ENCODE results near the gene SSTR1.

DNA sequence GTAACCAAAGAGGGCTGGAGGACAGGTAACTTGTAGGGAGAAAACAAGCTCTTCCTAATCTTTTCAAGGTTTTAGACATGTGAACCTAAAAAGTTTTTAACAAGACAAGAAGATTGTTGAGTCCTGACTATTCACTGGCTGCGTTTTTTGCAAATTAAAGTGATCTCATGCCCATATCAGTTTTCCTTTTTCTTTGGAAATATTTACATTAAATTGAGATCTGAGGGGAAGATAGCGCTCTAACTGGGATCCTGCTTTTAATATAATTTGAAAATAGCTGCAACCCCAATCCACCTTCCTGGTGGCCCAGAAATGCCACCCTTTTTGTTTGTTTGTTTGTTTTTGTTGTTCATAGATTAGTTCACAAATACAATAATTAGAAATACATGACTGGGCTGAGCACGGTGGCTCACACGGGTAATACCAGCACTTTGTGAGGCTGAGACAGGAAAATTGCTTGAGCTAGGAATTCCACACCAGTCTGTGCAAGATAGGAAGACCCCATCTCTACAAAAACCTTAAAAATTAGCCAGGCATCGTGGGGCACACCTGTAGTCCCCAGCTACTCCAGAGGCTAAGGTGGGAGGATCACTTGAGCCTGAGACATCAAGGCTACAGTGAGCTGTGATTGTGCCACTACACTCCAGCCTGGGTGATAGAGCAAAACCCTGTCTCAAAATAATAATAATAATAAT is 2.4 kb upstream of the SSTR1 start:
- TF ChIP-seq EZH2 (IDR thresholded peaks at IDR 0.05; ENCODE audit: insufficient read depth, poor library complexity, severe bottlenecking) (no peak), EZH2phosphoT487 (IDR thresholded peaks at IDR 0.05; ENCODE audit: insufficient read depth, low read depth) (no peak)
